ENCODE measurements around the gene GALNT1.

The GALNT1 gene

DNA sequence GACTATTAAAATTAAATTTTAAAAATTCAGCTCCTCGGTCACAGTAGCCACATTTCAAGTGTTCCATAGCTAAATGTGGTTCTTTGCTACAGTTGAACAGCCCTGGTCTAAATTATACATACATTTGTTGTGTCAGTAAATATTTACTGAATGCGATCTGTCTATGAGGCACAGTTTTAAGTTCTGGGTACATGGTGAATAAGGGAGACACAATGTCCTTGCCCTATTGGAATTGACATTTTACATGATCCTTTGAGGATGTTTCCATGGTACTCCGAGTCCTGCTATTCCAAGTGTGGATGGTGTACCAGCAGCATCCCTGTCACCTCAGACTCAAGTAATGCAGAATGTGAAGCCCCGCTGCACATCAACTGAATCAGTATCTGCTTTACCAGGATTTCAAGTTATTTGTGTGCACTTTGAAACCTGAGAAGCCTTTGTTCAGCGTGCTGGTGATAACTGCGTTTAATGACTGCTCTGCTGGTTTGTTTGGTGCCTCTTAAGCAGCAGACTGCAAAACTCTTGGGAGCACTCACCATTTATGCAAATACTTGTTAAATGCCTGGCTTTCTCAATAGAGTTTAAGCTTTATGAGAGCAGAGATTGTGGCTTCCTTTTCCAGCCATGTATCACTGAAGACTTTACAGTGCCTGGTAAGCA is 1.5 kb downstream of the GALNT1 start:
- no peak for DNase-seq

DNA sequence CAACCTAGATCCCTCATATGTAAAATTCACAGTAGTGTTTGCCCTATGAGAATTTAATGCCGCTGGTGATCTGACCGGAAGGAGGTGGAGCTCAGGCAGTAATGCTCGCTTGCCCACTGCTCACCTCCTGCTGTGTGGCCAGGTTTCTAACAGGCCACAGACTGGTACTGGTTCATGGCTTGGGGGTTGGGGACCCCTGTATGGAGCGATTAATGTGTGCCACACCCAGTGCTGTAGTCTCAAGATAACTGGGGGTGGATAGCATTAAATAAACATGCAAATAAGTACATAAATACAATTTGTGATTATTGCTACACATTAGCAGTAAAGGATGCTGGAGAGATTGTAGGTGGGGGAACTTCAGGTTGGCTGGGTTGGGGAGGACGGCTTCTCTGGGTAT is 3.2 kb downstream of the GALNT1 start:
- DNase-seq, result no peak

DNA sequence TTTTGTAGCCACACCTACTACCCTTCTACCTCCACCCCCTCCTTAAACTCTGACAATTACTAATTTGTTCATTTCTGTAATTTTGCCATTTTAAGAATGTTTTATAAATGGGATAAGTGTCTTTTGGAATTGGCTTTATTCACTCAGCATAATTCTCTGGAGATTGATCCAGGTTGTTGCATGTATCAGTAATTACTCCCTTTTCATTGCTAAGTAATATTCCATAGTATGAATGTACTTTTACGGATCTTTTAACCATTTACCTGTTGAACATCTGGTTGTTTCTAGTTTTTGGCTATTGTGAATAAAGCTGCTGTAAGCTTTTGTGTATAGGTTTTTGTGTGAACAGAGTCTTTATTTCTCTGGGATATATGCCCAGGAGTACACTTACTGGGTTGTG is 4.1 kb downstream of the GALNT1 start:
- DNase-seq, result no peak

DNA sequence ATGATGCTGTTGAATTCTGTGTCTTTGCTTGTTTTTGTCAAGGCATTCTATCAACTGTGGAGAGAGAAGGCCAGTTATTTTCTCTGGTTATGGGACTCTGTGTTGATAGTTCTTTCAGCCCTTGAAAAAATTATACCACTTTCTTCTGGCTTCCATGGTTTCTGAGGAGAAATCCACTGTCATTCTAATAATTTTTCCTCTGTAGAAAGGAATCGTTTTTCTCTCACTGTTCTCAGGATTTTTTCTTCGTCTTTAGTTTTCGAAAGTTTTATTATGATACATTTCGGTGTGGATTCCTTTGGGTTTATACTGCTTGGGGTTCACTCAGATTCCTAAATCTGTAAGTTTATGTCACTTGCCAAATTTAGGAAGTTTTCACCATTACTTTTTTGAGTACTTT is 6.6 kb downstream of the GALNT1 start:
- no peak for DNase-seq

DNA sequence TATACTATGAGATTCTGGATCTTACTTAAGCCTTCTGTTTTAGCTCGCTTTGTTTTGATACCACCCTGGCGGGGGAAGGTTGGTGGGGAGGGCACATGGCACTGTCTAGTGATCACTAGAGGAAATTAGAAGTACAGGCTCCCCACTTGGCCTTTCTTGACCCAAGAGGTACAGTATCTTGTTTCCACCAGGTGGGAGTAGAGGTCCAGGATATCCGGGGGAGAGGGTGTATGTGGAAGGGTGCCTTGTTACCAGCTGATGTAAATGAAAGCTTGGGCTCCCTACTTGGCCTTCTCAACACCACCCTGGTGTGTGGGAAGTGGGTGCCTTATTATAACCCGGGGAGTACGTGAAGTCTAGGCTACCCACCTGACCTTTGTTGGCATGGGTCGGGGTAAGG is 7.5 kb downstream of the GALNT1 start:
- DNase-seq, result no peak

DNA sequence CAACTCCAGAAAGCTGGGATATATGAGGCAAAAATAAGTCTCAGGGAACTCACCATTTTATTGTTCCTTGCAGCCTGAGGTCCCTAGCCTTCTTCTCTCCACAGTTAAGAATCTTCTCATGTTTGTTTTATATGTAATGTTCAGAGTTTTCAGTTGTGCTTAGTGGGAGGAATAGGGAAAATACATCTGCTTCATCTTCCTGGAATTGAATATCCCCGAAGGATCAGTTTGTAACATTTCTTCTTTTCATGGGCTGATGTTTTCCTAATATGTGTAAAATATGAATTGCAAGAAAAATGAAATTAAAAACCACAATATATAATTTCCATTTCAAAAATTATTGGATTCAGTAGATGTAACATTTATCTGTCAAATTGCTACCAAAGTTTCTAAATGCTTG is 8.0 kb downstream of the GALNT1 start:
- DNase-seq, result no peak

DNA sequence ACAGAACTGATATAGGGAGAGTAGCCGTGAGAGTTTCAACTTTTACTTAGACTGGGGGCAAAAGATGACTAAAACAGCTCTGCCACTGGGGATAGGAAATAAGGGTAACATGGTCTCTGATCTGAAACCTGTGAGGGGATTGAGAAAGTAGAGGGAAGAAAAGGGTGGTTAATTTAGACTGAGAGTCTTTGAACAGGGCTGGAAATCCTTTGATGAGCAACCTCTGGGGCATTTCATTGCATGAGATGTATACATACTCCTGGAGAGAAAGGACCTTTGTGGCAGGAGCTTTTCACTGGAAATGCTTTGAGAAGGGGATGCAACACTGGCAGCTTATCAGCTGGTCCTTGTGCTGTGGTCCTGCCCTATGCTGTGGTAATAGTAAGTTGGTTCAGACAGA is 9.4 kb downstream of the GALNT1 start:
- DNase-seq, result no peak

DNA sequence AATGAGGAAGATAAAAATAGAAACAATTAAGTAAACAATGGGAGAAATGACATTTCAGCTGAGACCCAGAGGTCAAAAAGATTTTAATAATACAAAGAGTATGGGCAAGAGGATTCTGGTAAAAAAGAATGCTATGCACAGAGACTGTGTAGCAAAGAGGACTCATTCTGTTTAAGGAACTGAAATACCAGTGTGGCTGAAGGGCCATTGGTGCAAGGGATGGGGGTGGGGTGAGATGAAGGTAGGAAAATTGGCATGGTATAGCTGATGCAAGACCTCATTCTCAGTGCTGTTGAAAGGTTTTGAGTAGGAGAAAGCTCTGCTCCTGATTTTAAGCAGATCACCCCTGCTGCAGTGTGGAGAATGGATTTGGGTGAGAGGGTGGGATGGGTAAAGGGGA is 10.8 kb downstream of the GALNT1 start:
- DNase-seq, result no peak

DNA sequence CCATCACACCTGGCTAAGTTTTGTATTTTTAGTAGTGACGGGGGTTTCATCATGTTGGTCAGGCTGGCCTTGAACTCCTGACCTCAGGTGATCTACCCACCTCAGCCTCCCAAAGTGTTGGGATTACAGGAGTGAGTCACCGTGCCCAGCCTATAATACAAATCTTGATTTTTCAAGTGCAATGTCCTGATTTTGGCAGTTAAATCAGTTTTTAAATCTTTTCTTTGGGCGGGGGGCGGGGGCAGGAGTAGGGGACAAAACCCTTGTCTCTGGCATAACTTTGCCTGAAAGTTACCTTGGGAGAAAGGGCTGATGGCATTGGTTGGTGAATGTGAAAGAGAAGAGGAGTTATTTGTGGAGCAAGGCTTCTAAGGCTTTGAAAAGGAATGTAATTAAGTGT is 12.3 kb downstream of the GALNT1 start:
- DNase-seq, result no peak

DNA sequence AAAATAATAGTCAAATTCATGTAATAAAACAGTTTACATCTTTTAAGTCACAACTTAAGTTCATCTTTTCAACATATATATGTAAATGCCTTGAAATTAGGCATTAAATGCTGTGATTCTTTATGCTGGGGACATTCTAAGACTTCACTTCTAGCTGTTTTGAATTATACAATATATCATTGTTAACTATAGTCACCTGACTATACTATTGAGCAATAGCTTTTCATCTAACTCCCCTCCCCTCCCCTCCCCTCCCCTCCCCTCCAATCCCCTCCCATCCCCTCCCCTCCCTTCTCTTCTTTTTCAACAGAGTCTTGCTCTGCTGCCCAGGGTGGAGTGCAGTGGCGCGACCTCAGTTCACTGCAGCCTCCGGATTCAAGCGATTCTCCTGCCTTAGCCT is 16.2 kb downstream of the GALNT1 start:
- no peak for DNase-seq

DNA sequence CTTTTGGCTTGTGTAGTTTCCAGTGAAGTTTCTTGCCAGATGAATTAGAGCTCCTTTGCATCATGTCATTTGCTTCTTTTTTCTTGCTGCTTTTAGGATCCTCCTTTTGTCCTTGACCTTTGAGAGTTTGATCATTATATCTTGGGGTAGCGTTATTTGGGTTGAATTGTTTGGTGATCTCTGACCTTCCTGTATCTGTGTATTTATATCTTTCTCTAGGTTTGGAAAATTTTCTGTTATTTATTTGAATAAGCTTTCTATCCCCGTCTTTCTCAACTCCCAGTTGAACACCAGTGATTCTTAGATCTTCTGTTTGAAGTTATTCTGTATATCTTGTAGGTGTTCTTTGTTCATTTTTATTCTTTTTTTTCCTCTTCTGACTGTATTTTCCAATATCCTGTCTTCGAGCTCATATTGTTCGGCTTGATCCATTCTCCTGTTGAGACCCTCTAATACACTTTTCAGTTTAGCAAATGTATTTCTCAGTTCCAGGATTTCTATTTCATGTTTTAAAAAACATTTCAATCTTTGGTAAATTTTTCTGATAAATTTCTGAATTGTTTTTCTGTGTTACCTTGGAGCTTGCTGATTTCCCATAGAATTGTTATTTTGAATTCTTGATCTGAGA is 20.8 kb downstream of the GALNT1 start:
- no peak for DNase-seq

DNA sequence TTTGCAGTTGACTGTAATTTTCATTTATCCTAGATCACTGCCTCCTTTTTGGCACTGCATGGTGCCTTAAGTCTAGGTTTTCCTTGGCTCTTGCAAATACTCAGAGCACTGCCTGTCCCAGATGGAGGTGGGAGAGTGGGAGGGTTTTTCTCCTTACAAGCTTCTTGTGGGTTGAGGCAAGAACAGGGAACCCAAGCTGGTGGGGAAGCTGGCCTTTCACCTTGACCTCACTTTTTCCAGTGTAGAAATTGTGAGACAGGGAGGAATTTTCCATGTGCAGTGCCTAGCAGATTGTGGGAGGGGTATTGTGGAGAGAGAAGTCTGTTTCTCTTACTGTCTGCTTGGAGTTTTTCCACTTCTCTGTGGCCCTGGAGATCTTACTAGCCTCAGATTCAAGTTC is 21.5 kb downstream of the GALNT1 start:
- DNase-seq, result no peak

DNA sequence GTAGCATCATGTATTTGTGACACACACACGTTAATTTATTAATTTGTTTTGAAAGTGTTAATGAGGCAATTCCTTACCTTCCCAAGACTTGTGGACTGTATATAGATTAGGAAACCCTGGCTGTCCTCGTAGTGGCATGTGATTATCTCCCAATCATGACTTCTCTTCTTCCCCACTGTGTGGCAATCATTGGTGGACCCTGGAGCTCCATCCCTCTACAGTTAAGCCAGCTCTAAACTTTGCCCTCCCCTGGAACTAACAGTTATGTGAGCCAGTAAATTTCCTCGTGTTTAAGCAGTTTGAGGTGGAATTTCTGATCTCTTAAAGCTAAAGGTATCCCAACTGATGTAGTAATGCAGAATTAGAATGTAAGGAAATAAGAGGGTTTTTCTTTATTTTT is 22.0 kb downstream of the GALNT1 start:
- no peak for DNase-seq

DNA sequence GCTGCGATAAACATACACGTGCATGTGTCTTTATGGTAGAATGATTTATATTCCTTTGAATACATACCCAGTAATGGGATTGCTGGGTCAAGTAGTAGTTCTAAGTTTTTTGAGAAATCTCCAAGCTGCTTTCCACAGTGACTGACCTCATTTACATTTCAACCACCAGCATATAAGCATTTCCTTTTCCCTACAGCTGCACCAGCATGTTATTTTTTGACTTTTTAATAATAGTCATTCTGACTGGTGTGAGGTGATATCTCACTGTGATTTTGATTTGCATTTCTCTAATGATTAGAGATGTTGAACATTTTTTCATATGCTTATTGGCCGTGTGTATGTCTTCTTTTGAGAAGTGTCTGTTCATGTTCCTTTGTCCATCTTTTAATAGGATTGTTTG is 22.8 kb downstream of the GALNT1 start:
- no peak for DNase-seq

DNA sequence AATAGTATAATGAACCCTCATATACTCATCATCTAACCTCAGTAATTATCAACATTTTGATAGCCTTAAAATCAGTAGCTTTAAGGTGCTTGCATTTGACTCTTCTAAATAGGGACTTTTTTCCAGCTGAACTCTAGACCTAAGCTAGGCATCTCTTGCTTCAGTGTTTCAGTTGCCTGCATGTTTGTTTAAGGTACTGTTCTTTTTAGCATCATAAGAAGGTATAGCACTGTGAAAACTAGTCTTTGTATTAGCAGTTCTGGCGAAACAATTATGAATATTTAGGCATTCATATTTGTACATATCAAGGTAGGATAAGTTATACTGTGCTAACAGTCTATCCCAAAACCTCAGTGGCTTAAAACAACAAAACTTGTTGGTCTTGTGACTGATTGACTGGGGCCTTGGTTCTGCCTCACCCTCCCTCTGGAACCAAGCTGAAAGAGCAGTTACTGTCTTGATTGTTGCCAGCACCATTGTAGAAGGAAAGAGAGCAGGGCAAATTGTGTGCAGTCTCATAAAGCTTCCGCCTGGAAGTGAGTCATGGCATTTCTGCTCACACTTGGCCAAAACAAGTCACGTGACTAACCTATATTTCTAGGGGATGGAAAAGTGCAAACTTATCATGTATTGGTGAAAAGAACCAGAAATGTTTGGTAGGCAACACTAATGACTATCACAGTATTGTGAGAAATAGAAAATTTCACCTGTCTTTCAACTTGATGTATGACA is 24.3 kb downstream of the GALNT1 start:
- no peak for DNase-seq

DNA sequence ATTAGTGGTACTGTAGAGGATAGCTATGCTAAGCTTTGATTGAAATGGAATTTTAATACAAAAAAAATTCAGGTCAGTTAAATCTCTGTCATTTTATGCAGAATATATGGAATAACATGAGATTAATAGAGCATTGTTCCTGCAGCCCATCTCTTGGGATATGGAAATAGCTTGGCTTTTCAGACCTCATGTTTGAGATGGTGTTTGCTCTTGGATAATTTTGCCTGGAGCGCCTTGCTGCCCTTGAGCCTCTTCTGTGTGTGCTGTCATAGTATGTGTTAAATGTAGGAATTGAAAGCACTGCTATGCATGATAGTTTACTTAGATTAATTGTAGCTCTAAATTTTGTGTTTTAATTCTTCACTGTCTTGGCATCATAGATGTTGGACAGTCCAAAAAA is 27.7 kb downstream of the GALNT1 start:
- no peak for DNase-seq

DNA sequence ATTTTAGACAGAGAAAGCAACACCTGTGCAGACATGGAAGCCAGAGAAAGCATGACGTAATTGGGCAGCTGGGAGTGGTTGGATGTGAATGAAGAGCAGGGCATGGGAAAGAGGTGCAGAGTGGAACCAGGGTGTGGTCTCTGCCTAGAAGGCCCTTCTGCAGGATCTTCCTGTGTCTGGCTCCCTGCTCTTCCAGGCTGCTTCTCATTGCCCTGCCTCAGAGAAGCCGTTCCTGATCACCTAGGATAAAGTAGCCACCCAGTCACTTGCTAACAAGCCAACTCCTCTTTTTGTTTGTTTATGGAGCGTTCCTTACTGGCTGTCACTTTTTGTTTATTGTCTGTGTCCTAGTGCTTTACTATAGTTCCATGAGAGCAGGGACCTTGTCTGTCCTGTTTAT is 28.5 kb downstream of the GALNT1 start:
- DNase-seq, result no peak

DNA sequence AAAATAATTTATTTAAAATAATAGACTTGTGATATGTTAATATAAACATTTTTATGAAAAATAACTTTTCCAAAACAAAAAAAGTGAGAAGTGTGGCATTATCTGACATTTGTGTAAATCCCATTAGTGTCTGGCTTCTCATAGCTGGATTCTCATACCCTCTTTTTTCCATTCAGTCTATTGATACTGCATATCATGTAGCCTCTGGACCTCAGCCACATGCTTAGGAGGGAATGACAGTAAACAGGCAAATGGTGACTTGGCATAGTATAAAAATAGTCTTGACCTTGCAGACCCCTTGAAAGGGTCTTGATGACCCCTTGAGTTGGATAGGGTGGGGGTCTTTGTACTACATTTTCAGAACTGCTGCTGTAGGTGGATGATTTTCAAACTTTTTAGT is 29.2 kb downstream of the GALNT1 start:
- no peak for DNase-seq

DNA sequence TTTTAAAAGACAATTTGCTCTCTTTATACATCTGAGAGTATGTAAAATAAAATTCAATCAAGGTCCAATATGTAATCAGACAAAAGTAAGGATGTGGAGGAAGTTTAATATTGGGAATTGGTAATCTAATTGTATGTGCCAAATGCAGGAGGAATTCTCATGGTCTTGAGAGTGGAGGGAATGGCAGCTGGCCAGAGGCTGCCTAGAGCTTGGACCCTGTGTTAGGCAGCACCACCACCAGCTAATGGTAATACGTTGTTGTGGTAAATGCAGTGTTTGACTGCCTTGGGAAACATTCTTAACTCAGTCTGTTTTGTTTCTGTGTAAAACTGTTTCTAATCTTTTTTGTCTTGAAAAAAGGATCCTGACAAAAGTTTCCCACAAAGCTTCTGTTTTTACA is 30.0 kb downstream of the GALNT1 start:
- DNase-seq, result no peak

DNA sequence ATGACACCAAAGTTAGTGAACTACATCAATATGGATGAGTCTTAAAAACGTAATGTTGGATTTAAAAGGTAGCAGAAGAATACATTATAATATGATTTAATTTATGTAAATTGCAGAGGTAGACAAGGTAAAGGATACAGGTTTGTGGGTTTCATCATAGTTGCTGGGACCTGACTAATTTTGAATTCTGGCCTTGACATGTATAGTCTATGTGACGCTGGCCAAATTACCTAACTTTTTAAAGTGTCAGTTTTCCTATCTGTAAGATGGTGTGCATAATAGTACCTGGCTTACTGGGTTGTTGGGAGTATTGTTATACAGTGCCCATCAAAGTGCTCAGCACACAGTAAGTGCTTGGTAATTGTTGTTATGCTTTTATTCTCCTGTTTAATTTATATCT is 34.5 kb downstream of the GALNT1 start:
- DNase-seq, result no peak

DNA sequence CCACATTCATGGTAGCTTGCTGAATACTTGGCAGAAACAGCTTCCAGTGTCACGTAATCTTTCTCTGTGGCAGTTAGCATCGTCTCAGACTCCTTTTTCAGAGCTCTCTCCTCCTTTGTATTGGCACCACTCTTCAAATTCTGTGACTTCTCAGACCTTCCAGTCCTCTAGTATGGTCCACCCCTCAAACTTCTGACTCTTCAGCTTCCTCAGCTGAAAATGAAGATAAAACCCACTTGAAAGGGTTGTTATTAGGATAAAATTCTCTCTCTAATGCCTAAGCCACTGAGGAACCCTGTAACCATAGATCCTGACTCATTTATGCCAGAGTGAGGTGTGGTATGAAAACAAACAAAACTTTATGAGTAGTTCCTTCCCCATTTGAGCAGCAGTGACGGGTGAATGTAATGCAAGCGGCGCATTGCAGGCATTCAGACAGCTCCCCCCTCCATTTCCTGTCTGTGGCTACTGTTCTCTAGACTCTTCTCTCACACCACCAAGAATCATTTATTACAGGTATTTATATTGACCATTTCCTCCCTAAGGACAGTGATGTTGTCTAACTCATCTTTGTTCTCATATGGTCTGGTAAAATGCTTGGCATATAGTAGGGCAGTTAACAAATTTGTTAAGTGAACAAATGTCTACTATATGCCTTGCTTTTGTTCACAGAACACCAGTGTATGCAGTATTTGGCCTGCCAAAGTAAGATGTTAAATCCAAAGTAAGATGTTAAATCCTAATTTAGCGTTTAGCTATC is 35.3 kb downstream of the GALNT1 start:
- peak; percentile 63 for DNase-seq

DNA sequence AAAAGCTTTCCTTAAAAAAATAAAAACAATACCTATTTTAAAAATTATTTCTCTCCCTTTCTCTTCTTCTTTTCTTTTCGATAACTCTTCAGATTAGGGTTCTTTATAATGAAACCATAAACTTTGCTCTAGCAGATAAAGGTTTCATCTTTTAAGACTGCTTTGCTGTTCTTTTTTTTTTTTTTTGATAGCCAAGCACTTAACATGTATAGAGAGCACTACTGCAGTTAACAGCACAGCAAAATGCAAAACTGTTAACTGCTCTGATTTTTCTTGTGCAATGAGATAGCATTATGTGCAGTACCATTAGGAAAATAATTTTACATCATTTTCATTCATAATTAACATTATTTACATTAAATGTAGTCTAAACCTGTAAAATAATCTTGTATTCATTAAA is 36.3 kb downstream of the GALNT1 start:
- no peak for DNase-seq

DNA sequence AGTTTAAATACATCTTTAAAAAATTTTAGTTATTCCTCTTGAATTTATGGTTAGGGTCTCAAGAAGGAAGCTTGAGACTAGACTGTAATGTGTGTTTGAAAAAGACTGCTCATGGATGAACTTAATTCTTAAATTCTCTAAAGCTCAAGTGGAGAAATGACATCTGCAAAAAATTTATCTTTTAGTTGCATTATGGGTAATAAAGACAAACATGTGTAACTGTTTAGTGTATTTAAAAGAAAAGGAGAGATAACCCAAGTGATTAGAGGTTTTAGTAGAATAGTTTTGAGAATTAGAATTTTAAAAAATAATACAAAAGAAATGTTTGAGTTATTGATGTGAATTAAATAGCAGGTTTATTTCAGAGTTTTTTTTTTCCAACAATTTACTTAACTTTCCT is 36.7 kb downstream of the GALNT1 start:
- no peak for DNase-seq

DNA sequence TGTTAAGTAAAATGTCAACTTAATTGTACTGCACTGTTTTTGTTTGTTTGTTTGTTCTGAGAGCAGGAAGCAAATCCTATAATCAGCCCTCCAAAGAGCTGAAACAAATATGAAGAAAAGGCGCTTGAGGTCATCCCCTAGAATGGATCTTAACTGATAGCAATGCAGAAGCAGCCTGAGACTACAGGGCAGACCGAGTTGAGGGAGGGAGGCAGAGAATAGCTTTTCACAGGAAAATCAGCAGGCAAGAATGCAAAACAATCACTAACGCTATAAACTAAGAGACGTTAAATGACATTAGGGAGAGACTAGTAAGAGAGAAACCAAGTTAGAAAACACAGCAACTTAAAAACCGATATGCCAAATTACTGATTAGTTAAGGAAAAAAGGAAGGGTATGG is 37.2 kb downstream of the GALNT1 start:
- DNase-seq, result no peak

All from stimulated activated CD8-positive, alpha-beta memory T cell treated with anti-CD3 and anti-CD28 coated beads, Interleukin-4, amount 100 ng/mL, for 48 hours (primary cell).